ENCODE results near the gene HSPA8.
"Not testable (repeated sequence)": the region's sequence is repeated elsewhere in the genome, so short reads cannot be mapped to it uniquely, and the experiment has no call there.

Gene HSPA8

DNA sequence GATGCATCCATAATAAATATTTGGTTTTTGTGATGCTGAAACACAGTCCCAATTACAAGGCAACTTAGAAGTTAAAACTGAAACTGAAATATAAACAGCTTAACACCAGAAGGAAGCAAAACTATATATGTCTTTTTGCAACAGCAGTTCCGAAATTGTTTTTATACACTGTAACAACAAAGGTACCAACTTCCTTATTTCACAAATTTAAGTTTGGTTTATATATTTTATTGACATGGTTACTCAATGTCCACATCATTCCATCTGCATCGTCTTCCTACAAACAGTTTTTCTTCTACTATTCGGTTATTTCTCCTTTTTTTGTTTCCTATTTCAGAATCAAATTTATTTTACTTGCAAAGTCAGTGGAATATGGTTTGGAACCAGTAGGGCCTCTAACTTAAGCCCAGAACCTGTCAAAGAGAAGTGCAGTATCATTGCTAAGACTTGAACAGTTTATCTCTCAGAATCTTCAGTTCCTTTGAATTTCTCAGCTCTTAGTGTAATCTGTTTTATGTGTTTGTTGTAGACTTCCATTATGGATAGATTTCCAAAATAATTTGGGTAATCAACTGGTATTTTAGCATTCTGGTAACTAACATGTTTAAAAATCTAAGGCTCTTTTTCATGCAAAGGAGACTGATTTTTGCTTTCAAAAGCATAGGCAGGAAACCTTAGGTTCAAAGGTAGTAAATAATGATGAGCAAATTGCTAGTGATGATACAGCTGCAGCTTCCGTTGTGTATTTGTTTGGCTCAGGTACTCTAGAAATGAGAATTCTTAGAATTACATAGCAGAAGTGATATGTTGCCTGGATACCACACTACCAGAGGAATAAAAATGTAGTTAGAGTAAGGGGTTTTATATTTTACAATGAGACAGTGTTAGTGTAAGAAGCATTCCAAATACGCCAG is 8.2 kb upstream of the HSPA8 start:
- DNase-seq, result no peak

DNA sequence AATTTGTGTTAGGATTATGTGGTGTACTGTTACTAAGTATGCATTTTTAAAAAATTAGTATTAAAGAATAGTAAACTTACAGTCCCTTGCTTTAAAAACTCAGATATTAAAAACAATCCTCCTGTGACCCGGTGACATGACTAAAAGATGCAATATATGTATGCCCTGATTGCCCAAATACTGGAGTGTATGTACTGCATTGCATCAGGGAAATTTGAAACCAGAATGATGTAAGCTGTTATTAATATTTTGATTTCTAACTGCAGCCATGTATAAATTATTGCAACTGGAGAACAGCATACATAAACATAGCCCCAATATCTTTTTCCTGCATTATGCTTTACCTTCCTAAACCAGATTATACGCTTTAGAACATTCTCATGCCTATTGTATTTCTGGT is 3.7 kb upstream of the HSPA8 start:
- DNase-seq, result no peak

DNA sequence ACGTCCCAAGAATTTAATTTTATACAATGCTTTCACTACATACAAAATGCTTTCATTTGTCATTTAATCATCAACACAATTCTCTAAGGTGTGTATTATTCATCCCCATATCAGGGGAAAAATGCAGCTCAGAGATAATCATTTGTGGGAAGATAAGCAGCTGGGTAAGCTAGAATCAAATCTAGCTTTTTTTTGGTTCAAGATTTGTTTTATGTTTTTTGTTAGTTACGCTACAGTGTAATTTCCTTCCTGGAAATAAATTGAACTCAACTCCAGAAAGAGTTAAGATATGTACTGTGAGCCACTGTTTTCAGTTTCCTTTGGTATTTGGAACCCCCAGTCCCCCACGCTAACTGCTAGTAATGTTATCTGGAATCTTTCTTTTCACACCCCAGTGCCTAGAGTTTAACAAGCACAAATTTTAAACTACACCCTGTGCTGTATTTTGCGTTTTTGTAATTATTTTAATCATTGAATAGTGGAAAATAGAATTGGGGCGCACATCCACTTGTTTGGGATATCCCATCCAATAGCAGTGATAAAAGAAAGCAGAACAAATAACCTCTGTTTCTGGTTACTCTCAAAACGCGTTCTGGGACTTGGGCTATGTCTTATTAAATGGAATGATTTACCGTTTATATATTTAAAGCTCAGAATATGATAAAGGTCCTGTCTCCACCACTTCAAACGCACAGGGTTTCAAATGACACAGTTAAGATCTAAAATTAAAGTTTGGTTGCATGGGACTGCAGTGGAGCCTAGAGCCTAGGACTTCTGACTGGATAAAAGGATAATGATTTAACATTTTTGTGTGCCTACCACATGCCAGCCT is 2.1 kb upstream of the HSPA8 start:
- no peak for DNase-seq

DNA sequence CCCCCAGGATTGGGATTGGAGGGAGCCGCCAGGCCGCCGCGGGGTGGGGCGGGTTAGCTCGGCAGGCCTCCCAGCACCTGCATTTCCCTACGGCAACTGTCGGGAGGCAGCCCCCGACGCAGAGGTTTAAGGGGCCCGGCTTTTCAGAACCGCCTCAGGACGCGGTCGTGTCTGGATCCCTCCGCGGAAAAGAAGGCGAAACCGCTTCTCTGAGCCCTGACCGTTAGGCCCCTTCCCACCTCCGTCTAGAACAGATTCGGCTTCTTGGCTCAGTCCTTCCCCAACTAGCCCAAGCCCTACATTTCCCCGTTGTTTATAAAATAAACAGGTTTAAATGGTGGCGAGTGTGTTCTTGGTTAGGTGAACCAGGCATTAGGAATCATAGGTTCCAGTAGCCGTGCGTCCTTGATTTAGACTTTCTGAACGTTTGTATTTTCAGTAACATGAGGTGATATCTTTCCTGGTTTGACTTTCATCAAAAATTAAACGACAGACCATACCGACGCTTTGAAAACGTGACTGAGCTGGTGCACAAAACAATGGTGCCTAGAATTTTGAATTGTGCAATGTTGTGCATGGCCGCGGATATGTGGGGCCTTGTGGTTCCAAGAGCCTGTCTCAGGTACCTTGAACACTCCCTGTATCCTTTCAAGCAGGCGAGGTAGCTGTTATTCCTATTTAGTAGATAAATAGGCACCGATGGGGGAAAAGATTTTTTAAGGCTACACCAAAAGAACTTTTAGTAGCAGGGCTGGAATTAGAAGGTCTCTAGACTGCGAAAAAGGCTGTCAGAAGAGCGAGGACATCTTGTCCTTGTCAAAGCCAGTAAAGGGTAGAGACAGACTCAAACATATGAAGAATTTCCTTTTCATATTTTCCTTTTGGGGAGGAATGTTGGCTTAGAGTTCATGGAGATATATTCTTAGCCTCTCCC is 1.2 kb upstream of the HSPA8 start:
- no peak for DNase-seq

DNA sequence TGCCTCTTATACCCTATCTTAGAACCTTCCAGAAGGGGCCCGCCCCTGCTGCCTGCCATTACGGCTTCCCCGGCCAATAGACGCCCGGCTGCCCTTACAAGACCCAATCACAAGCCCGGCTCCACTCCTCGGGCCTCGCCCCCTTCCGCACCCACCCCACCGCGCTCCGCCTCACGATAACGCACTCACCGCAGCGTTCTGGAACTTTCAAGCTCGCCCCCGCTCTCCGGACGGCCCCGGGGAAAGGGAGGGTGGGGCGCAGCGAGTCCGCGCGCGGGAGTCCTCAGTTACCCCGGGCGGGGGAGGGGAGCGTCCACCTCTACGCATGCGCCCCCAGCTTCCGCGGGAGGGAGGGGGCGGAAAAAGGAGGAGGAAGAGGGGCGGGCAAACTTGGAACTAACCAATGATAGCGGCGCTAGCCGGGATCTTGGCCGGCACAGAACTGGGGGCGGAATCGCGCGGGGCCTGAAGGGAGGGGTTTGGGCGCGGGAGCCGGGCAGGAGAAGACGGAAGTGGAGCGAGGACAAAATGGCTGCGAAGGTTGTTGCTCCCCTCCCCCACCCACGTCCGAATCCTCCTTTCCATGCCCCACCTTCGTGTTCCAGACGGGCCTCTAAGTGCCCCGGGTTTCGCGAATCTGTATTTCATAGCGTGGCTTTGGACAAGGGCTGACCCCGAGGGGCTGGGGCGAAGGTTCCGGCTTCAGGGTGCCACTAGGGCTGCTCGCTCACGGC is 389 bp upstream of the HSPA8 start:
- peak; percentile 99 for DNase-seq

DNA sequence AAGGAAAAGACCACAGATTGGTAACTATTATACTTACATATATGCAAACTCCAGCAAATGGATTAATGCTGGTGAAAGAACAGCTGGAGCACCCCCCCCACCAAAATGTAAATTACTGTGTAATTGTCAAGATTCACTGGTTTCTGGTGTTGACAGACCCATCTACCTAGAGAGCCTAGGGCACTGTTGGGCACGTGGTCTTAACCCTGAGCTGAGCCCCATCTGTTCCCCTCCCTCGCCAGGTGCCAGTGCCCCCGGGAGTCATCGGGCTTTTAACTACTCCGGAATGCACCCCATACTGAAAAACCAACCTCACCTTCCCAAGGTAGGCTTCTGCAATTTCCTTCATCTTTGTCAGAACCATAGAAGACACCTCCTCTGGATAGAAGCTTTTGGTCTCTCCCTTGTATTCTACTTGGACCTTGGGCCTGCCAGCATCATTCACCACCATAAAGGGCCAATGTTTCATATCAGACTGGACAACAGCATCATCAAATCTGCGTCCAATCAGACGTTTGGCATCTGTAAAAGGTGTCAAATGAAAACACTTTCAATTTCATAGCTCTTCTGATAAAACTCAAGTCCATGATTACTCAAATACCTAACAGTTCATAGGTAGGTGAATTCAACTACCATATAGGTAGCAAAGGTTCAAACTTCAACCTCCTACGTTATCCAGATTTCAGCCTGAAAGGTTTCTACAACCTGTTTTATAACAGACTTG is 1.5 kb downstream of the HSPA8 start:
- DNase-seq, result peak; percentile 52

DNA sequence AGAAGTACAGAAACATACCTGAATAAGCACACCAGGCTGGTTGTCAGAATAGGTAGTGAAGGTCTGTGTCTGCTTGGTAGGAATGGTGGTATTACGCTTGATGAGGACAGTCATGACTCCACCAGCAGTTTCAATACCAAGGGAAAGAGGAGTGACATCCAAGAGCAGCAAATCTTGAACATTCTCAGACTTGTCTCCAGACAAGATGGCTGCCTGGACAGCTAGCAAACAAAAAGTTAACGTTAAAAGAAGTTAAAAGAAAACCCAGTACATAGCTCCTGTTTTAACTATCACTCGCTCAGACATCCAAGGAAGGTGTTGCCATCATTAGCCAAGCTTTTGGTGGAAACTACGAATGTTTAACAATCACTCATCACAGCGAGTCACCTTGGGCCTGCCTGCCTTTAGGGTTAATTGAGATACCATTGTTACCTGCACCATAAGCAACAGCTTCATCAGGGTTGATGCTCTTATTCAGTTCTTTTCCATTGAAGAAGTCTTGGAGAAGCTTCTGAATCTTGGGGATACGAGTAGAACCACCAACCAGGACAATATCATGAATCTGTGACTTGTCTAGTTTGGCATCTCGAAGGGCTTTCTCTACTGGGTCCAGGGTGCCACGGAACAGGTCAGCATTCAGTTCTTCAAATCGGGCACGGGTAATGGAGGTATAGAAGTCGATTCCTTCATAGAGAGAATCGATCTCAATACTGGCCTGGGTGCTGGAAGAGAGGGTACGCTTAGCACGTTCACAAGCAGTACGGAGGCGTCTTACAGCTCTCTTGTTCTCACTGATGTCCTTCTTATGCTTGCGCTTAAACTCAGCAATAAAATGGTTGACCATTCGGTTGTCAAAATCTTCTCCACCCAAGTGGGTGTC is 2.7 kb downstream of the HSPA8 start:
- not testable (repeated sequence) for DNase-seq

DNA sequence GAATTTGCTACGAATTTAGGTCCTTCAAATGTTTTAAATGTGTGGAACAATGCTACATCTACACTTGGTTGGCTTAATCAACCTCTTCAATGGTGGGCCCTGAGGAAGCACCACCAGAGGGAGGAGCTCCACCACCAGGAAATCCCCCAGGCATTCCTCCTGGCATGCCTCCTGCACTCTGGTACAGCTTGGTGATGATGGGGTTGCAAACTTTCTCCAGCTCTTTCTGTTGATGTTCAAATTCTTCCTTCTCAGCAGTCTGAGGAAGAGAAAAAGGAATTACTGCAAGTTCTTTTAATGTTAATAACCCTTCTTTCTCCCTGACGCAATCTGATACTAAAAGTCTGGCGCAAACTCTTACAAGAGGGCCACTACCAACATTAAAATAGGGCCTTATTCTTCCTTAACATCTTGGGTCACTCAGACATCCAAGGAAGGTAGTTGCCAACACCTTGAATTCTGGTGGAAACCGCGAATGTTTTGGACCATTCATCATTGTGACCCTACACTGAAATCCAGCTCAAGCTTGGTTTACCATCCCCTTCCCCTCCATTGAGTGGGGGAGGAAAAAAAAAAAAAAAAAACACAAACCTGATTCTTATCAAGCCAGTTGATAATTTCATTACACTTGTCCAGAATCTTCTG is 4.2 kb downstream of the HSPA8 start:
- no peak for DNase-seq

DNA sequence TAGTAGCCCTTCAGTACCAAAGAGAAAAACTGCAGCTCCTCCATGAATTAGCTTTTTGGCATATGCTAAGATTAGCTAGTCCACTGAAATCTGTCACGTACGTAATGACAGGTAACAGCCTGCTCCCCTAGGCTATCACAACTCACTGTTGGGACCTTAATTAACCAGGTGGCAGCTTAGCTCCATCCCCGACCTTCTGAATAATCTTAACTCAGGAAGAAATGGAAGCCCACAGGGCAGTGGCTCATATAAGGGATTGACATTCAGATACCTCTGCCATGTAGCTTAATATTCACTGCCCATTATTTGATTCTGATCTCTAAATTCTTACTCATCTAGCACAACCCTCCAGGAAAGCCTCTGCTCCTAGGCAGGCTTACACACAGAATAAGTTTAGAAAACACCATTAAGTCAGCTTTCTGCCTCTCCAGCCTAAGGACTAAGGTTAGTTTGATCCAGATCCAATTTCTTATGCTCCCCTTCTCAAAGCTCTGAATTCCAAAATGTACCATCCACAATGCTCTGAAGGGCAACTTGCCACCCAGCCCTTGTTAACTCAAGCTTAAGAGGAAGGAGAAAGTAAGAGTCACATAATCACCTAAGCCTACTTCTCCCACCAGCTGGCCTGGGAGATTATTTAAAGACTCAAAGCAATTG is 5.0 kb downstream of the HSPA8 start:
- no peak for DNase-seq

DNA sequence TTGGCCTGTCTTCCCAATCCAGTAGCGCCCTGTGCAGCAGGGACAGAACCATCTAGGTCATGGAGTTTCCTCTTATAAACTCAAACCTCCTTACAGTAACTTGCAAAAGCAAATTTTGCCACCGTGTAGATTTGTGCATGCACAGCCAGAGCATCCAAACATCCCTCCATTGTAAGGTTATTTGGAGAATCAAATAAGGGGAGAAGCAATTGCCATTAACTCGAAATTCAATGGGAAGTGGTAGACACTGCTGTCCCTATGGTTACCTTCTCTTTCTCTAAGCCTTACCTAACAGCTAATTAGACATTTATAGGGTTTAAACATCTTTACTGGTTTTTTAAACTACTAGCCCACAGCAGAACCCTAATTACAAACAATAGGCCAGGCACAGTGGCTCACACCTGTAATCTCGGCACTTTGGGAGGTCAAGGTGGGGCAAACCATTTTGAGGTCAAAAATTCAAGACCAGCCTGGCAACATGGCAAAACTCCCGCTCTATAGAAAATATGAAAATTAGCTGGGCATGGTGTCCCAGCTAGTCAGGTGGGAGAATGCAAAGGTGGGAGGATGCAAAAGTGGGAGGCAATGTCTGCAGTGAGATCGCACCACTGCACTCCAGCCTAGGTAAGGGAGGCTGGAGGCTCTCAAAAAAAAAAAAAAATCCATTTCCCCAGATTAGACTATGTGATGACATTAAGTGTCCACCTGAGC is 6.6 kb downstream of the HSPA8 start:
- no peak for DNase-seq

DNA sequence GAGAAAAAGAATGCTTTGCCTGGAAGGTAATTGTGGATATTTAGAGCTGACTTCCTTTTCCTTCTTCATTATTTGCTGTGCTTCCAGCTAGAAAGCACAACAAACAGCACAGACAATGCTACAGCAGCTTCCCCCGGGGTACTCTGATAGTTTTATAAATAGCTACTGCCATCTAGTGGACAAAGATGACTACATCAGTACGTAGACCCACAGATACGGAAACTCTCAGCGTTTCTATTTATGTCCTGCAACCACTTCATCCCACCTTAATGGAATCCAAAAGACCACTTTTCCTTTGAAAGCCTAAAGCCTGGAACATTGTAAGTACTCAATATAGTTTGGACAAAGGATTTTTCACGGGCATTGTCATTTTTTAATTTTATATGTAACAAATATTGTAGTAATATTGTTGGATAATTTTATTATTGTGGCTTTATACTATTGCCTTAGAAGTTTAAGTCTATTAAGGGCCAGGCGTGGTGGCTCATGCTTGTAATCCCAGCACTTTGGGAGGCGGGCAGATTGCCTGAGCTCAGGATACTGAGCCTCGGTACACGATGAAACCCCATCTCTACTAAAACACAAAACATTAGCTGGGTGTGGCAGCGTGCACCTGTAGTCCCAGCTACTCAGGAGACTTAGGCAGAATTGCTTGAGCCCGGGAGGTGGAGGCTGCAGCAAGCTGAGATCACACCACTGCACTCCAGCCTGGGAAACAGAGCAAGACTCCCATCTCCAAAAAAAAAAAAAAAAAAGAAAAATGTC is 7.5 kb downstream of the HSPA8 start:
- DNase-seq, result peak; percentile 51

DNA sequence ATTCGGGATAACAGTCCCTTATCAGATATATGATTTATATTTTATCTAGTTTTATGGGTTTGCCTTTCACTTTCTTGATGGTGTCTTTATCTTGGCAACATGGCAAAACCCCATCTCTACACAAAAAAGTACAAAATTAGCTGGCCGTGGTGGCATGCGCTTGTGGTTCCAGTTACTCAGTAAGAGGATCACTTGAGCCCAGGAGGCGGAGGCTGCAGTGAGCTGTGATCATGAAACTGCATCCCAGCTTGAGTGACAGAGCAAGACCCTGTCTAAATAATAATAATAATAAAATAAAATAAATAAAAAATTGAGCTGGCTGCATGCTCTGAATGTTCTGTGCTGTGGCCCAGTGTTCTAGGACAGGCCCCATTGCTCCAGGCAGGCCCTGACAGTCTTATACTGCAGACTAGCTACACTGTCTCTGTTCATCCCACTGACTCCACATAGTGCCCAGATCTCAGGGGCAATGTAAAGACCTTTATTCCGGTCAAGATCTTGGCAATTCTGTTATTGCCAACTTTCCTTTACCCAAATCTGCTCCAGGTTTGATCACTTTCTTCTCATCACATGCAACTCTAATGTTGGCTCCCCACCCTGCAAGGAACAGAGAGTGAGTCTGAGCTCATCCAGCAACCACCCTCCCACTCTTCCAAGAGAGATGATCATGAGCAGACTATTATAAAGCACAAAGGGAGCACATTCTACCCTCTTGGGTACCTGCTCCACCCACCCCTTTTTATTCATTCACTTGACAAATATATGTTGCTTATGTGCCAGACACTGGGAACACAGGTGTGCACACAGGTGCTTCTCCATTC is 8.8 kb downstream of the HSPA8 start:
- DNase-seq, result peak; percentile 60

DNA sequence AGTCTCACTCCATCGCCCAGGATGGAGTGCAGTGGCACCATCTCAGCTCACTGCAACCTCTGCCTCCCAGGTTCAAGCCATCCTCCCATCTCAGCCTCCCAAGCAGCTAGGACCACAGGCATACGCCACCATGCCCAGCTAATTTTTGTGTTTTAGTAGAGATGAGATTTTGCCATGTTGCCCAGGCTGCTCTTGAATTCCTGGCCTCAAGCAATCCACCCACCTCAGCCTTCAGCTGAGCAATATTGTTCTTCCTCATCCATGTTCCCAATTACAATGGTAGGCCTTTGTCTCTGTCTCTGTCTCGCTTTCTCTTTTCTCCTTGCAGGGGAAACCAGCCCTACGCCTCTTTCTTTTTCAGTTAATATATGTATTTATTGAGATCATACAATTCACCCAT is 10.3 kb downstream of the HSPA8 start:
- DNase-seq, result no peak

DNA sequence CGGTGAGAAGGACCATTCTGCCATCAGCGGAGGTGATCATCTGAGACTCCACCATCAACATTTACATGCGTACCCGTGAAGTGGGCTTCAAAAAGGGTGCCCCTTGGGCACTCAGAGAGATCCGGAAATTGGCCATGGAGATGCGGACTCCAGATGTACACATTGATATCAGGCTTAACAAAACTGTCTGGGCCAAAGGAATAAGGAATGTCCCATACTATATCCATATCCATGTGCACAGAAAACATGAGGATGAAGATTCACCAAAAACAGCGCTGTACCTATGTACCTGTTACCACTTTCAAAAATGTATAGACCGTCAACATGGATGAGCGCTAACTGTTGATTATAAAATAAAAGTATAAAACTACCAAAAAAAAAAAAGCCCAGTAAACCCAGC is 10.8 kb downstream of the HSPA8 start:
- DNase-seq, result no peak

DNA sequence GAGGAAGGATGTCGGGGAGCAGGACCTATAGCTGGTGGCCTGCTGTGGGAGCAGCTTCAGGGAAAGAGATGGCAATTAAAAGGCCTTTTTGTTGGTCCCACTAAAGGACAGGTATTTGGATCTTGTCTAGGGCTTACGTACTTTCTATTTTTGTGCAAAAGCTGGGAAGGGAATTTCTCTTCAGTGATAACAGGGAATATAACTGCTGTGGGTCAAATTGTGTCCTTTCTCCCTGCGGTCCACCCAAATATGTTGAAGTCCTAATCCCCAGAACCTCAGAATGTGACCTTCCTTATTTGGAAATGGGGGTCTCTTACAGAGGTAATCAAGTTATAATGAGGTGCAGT is 14.0 kb downstream of the HSPA8 start:
- DNase-seq, result no peak

DNA sequence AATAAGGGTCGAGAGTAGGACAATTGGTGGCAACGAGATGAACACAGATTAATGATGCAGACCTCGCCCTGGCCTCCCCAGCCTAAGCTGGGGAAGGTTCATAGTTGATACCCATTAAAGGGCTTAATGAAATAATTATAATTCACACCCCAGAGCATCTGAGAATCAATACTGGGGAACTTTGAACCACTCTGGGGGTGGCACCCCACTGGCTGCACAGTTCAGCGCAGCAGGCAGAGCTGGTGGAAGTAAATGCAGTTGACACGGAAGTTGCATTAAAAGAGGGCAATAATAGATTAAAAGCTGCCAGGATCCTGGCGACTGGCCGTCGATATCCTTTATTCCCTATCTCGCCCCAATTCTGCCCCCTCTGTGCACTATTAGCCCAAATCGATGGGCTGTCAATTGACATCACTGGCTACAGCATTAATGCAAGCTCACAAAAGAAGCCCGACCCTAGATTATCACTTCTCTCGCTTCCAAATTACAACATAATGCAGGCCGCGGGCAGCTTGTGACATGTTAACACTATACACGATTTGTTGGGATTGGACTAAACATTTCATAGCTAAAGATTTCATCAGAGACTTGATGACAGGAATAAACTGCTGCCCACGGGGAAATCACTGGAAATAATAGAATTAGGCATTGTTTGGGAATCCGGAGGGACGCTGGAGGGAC is 14.5 kb downstream of the HSPA8 start:
- no peak for DNase-seq
